HEK293T (cell line): Measurements from ENCODE around the gene SLC9A9.

Source experiments
- CTCF ChIA-PET: fragments of 350-600 bp; formaldehyde crosslinking; extraction: SDS; loops from one replicate; lab custom pipeline; 2021; ENCODE audit warnings: antibody characterized with exemption, inconsistent platforms; lab: Yijun Ruan, JAX
- POLR2A ChIA-PET: fragments of 350-600 bp; formaldehyde crosslinking; extraction: SDS; loops from one replicate; lab custom pipeline; 2020; ENCODE audit warnings: antibody characterized with exemption, inconsistent platforms; lab: Yijun Ruan, JAX
- DNase-seq: peaks from one replicate; pipeline ENCODE4 v3.0.0; 2012; ENCODE audit warnings: mixed read lengths; ENCODE audit errors: extremely low spot score
- ARNT ChIP-seq: fragments of 450-650 bp; IDR thresholded peaks from 2 replicates; pipeline ENCODE4 v1.6.1; 2017; ENCODE audit warnings: mild to moderate bottlenecking
- BHLHE40 ChIP-seq: fragments of 450-650 bp; IDR thresholded peaks from 2 replicates; pipeline ENCODE4 v1.6.1; 2016; ENCODE audit warnings: mild to moderate bottlenecking, moderate library complexity, borderline replicate concordance
- CTBP1 ChIP-seq: fragments of 450-650 bp; IDR thresholded peaks from 2 replicates; pipeline ENCODE4 v1.6.1; 2016; ENCODE audit warnings: borderline replicate concordance
- ELF4 ChIP-seq: fragments of 450-650 bp; IDR thresholded peaks from 2 replicates; pipeline ENCODE4 v1.6.1; 2017; ENCODE audit warnings: antibody characterized with exemption
- FOXA1 ChIP-seq: fragments of 450-650 bp; IDR thresholded peaks from 2 replicates; pipeline ENCODE4 v1.6.1; 2016; ENCODE audit warnings: mild to moderate bottlenecking
- FOXK2 ChIP-seq: fragments of 450-650 bp; IDR thresholded peaks from 2 replicates; pipeline ENCODE4 v1.6.1; 2016; ENCODE audit warnings: mild to moderate bottlenecking
- FOXM1 ChIP-seq: fragments of 450-650 bp; IDR thresholded peaks from 2 replicates; pipeline ENCODE4 v1.6.1; 2017; ENCODE audit warnings: mild to moderate bottlenecking, borderline replicate concordance
- HDGF ChIP-seq: fragments of 450-650 bp; IDR thresholded peaks from 2 replicates; pipeline ENCODE4 v1.6.1; 2017; ENCODE audit warnings: antibody characterized with exemption, borderline replicate concordance
- L3MBTL2 ChIP-seq: fragments of 450-650 bp; conservative IDR thresholded peaks from 2 replicates; pipeline ENCODE4 v1.6.1; 2016; ENCODE audit warnings: mild to moderate bottlenecking
- LEF1 ChIP-seq: fragments of 450-650 bp; IDR thresholded peaks from 2 replicates; pipeline ENCODE4 v1.6.1; 2017; ENCODE audit warnings: mild to moderate bottlenecking, borderline replicate concordance
- NFRKB ChIP-seq: fragments of 450-650 bp; IDR thresholded peaks from 2 replicates; pipeline ENCODE4 v1.6.1; 2016; ENCODE audit warnings: mild to moderate bottlenecking, moderate library complexity
- PKNOX1 ChIP-seq: fragments of 450-650 bp; IDR thresholded peaks from 2 replicates; pipeline ENCODE4 v1.6.1; 2016
- SP1 ChIP-seq: fragments of 450-650 bp; IDR thresholded peaks from 2 replicates; pipeline ENCODE4 v1.6.1; 2017
- SUZ12 ChIP-seq: fragments of 450-650 bp; IDR thresholded peaks from 2 replicates; pipeline ENCODE4 v1.6.1; 2016; ENCODE audit warnings: mild to moderate bottlenecking
- TARDBP ChIP-seq: fragments of 450-650 bp; IDR thresholded peaks from 2 replicates; pipeline ENCODE4 v1.6.1; 2016
- ZNF384 ChIP-seq: fragments of 450-650 bp; IDR thresholded peaks from 2 replicates; pipeline ENCODE4 v1.6.1; 2016

Gene SLC9A9

GRCh38 chr3:143479727-143480126 lies 368.5 kb downstream of the SLC9A9 start:
- TF ChIP-seq ARNT (no peak), FOXK2 (no peak), PKNOX1 (no peak), SUZ12 (no peak), TARDBP (no peak), CTBP1 (no peak), NFRKB (no peak), FOXA1 (no peak), LEF1 (no peak), BHLHE40 (no peak), HDGF (no peak), SP1 (no peak), ELF4 (no peak), FOXM1 (no peak)
- POLR2A ChIA-PET, result no interaction called here
- DNase-seq, result no peak
- CTCF ChIA-PET, result no interaction called here

- ChIA-PET CTCF (interaction anchor here (0.6 kb wide), 1 partner anchor 285 kb away, joined by 3 read pairs; no protein-coding TSS in a partner anchor), POLR2A (no interaction called here)
- no peak for DNase-seq
- no peak for TF ChIP-seq SP1
- TF ChIP-seq FOXA1, result no peak
- no peak for TF ChIP-seq ARNT
- TF ChIP-seq FOXK2, result no peak
- no peak for TF ChIP-seq LEF1
- no peak for TF ChIP-seq ELF4
- TF ChIP-seq HDGF, result no peak
These were observed 370.1 kb downstream of the SLC9A9 start for GRCh38 chr3:143478115-143478693.

GRCh38 chr3:143476965-143477640 lies 371.2 kb downstream of the SLC9A9 start:
- CTCF ChIA-PET, result no interaction called here
- no peak for TF ChIP-seq ELF4
- no peak for TF ChIP-seq FOXM1
- no peak for TF ChIP-seq HDGF
- TF ChIP-seq NFRKB, result no peak
- no peak for TF ChIP-seq ARNT
- POLR2A ChIA-PET, result no interaction called here

GRCh38 chr3:143475981-143476380 lies 372.3 kb downstream of the SLC9A9 start:
- CTCF ChIA-PET, result no interaction called here
- POLR2A ChIA-PET, result no interaction called here
- DNase-seq, result no peak
- TF ChIP-seq BHLHE40 (no peak), LEF1 (no peak), L3MBTL2 (no peak), ZNF384 (no peak), ARNT (no peak), FOXA1 (no peak), PKNOX1 (no peak), FOXK2 (no peak), TARDBP (no peak)

More at GRCh38 chr3:143476965-143477640, 371.2 kb downstream of the SLC9A9 start:
- DNase-seq, result no peak

GRCh38 chr3:143472731-143473523 lies 375.3 kb downstream of the SLC9A9 start:
- TF ChIP-seq ELF4, result no peak
- TF ChIP-seq PKNOX1, result no peak
- TF ChIP-seq TARDBP, result no peak
- CTCF ChIA-PET, result no interaction called here
- no peak for DNase-seq
- POLR2A ChIA-PET, result no interaction called here

GRCh38 chr3:143471705-143472104 lies 376.6 kb downstream of the SLC9A9 start:
- no peak for TF ChIP-seq SP1
- no peak for TF ChIP-seq NFRKB
- TF ChIP-seq PKNOX1, result no peak
- no peak for DNase-seq
- ChIA-PET POLR2A (no interaction called here), CTCF (no interaction called here)
